ENCODE results near the gene IL2RA. TPM values are rescaled to one million over a fixed set of nuclear protein-coding genes. Genes with fewer than 3 reads are reported as not detected.

The IL2RA gene
- total RNA-seq, 4 donors from 2014 or later, result 0.15 to 0.28 TPM; not detected in 2

DNA sequence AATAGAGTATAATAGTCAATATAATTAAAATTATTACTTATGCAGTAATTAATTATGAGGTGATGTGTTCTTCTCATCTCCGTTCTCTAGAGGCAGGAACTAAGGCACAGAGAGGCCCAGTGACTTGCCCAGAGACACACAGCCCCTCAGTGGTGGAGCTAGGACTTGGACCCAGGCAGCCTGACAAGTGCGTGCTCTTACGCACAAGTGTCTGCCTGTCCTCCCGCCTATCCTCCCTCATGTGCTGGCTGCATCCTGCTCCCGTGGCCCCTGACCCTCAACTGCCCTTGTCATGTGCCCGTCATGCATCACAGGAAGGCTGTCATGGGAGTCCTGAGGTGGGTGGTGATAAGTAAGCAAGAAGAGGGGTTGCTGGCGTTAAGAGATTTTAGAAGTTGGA is 14.3 kb downstream of the IL2RA start:
- Histone ChIP-seq H3K9me3 (no peaks in the 10 kb centered on the region), H3K36me3 (no peaks in the 10 kb centered on the region), H3K27ac (no peak overlapping the region), H3K4me3 (no peak overlapping the region), H3K27me3 (no peaks in the 10 kb centered on the region), H3K4me1 (no peaks in the 10 kb centered on the region)
- TF ChIP-seq POLR2A (IDR thresholded peaks at IDR 0.05) (no peak), CTCF (IDR thresholded peaks at IDR 0.05) (no peak)
- DNase-seq, result no peak
- intact Hi-C loops (cut with DNase I; ENCODE audit: low total_unique reads), result no loop called here

DNA sequence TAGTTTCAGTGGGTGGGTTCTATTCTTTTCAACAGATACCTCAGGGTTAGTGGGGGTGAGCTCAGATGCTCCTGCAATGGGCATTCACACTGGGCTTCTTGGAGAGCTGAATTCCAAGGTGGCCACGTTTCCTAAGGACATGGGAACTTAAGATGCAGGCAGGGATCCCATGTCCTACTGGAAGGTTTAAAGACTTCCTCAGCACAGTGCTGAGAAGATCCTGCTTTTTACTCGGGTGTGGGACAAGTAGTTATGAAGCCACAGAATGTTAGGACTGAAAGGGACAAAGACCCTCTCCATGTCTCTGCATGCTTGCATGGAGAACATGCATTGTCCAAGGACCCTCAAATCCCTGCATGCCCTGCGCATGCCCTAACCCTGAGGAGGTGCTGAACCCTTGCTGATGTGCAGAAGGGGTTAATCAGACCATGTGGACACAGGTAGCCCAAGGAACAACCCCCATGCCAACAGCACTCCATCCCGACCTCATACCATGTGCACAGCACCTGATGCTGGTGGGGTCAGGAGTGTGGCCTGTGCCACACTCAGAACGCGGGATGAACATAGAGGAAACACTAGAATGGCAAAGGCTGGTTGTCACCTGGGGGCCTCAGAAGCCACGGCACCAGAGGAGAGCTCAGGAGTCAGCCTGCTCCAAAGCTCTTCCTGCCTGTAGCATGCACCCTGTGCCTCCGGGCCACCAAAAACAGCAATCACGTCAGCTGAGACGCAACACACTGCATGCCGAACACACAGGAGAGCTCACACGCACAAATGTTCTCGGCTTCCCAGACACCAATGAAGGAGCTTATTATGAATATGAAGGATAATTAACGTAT is 15.2 kb downstream of the IL2RA start:
- Histone ChIP-seq H3K27ac (no peak overlapping the region), H3K4me1 (no peaks in the 10 kb centered on the region), H3K9me3 (no peaks in the 10 kb centered on the region), H3K4me3 (no peak overlapping the region), H3K27me3 (no peaks in the 10 kb centered on the region), H3K36me3 (no peaks in the 10 kb centered on the region)
- intact Hi-C loops (cut with DNase I; ENCODE audit: low total_unique reads), result no loop called here
- DNase-seq, result no peak
- no peak for TF ChIP-seq CTCF (IDR thresholded peaks at IDR 0.05)
- no peak for TF ChIP-seq POLR2A (IDR thresholded peaks at IDR 0.05)

- H3K27ac ChIP-seq, result no peak overlapping the region
- H3K27me3 ChIP-seq, result no peaks in the 10 kb centered on the region
- intact Hi-C loops (cut with DNase I; ENCODE audit: low total_unique reads), result no loop called here
- TF ChIP-seq CTCF (IDR thresholded peaks at IDR 0.05) (no peak), POLR2A (IDR thresholded peaks at IDR 0.05) (no peak)
- H3K4me3 ChIP-seq, result no peak overlapping the region
- H3K9me3 ChIP-seq, result no peaks in the 10 kb centered on the region
- DNase-seq, result no peak
- no peaks in the 10 kb centered on the region for H3K4me1 ChIP-seq
- no peaks in the 10 kb centered on the region for H3K36me3 ChIP-seq
Measured at GRCh38 chr10:6045878-6046772, 16.0 kb downstream of the IL2RA start.

DNA sequence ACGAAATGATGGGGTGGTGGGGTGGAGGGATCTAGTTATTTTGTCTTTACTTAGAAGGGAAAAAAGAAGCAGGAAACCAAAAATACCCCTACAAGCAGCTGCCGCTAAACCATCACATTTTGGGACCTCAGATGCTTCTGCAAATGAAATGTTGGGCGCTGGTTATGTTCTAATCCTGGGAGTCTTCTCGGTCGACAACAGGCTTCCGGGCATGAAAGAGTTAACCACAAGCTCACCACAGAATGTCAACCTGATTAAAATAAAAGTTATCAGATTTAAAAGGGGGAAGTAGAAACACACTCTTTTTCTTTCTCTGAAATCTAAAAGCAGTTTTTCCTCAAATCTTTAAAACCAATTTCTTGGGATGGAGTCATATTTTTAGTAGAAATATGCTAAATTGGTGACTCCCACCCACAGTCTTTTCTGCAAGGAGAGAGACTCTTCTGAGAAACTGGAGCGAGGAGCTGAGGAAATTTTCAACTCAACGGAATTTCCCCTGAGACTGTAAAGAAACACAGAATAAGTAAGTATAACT is 16.8 kb downstream of the IL2RA start:
- Histone ChIP-seq H3K4me1 (no peaks in the 10 kb centered on the region), H3K9me3 (no peaks in the 10 kb centered on the region), H3K4me3 (no peak overlapping the region), H3K27me3 (no peaks in the 10 kb centered on the region), H3K27ac (no peak overlapping the region), H3K36me3 (no peaks in the 10 kb centered on the region)
- TF ChIP-seq POLR2A (IDR thresholded peaks at IDR 0.05), result no peak
- no peak for TF ChIP-seq CTCF (IDR thresholded peaks at IDR 0.05)
- intact Hi-C loops (cut with DNase I; ENCODE audit: low total_unique reads), result no loop called here
- DNase-seq, result no peak
